Karpas-422 (cell line): ENCODE data around the gene FAT1. TPM values are rescaled to one million over a fixed set of nuclear protein-coding genes. Genes with fewer than 3 reads are reported as not detected.

Experiments used
- DNase-seq: peaks from one replicate; pipeline ENCODE4 v3.0.0-alpha.2; 2015
- H2AFZ ChIP-seq: fragments of 200-600 bp; sonication (generic); 2 replicates; pipeline ENCODE4 v1.6.1; 2014; ENCODE audit warnings: antibody characterized with exemption, low read length, mixed read lengths
- H3K27ac ChIP-seq: fragments of 200-600 bp; sonication (generic); 2 replicates; pipeline ENCODE4 v1.5.1; 2014; ENCODE audit warnings: mild to moderate bottlenecking, low read length, moderate library complexity
- H3K27me3 ChIP-seq: fragments of 200-600 bp; sonication (generic); 2 replicates; pipeline ENCODE4 v1.6.1; 2014; ENCODE audit warnings: low read length, mixed read lengths
- H3K36me3 ChIP-seq: fragments of 200-600 bp; sonication (generic); 2 replicates; pipeline ENCODE4 v1.6.1; 2014; ENCODE audit warnings: low read length, mixed read lengths; ENCODE audit not compliant: insufficient read depth
- H3K4me1 ChIP-seq: fragments of 200-600 bp; sonication (generic); 2 replicates; pipeline ENCODE4 v1.6.1; 2014; ENCODE audit warnings: mild to moderate bottlenecking, low read length, mixed read lengths
- H3K4me2 ChIP-seq: fragments of 200-600 bp; sonication (generic); 2 replicates; pipeline ENCODE4 v1.6.1; 2014; ENCODE audit warnings: low read length, low read depth, mild to moderate bottlenecking; ENCODE audit not compliant: poor library complexity, severe bottlenecking
- H3K4me3 ChIP-seq: fragments of 200-600 bp; sonication (generic); 2 replicates; pipeline ENCODE4 v1.5.1; 2014; ENCODE audit warnings: mild to moderate bottlenecking, antibody characterized with exemption, low read length, mixed read lengths
- H3K79me2 ChIP-seq: fragments of 200-600 bp; sonication (generic); 2 replicates; pipeline ENCODE4 v1.6.1; 2014; ENCODE audit warnings: mild to moderate bottlenecking, low read length, mixed read lengths
- H3K9ac ChIP-seq: fragments of 200-600 bp; sonication (generic); 2 replicates; pipeline ENCODE4 v1.6.0; 2014; ENCODE audit warnings: low read length
- H3K9me2 ChIP-seq: fragments of 200-600 bp; sonication (generic), shearing (Covaris generic); replicated peaks from 2 replicates; pipeline ENCODE4 v1.6.0; 2014; ENCODE audit warnings: mild to moderate bottlenecking, low read length, moderate library complexity; ENCODE audit not compliant: insufficient read depth
- H3K9me3 ChIP-seq: fragments of 300-700, 200-600 bp; sonication (generic); 2 replicates; pipeline ENCODE4 v1.6.1; 2014; ENCODE audit warnings: low read length, mixed read lengths
- H4K20me1 ChIP-seq: fragments of 200-600 bp; sonication (generic); 2 replicates; pipeline ENCODE4 v1.6.1; 2014; ENCODE audit warnings: mild to moderate bottlenecking, antibody characterized with exemption, low read length, low read depth; ENCODE audit not compliant: insufficient read depth
- total RNA-seq: library from RNA; depleted of rRNA; stranded (reverse); fragments of >200 nt; shearing (Covaris generic); gene quantifications from 2 replicates; pipeline ENCODE4 v1.2.3, GENCODE V29; 2014; ENCODE audit warnings: low replicate concordance; rRNA removed

The FAT1 gene, protein sequence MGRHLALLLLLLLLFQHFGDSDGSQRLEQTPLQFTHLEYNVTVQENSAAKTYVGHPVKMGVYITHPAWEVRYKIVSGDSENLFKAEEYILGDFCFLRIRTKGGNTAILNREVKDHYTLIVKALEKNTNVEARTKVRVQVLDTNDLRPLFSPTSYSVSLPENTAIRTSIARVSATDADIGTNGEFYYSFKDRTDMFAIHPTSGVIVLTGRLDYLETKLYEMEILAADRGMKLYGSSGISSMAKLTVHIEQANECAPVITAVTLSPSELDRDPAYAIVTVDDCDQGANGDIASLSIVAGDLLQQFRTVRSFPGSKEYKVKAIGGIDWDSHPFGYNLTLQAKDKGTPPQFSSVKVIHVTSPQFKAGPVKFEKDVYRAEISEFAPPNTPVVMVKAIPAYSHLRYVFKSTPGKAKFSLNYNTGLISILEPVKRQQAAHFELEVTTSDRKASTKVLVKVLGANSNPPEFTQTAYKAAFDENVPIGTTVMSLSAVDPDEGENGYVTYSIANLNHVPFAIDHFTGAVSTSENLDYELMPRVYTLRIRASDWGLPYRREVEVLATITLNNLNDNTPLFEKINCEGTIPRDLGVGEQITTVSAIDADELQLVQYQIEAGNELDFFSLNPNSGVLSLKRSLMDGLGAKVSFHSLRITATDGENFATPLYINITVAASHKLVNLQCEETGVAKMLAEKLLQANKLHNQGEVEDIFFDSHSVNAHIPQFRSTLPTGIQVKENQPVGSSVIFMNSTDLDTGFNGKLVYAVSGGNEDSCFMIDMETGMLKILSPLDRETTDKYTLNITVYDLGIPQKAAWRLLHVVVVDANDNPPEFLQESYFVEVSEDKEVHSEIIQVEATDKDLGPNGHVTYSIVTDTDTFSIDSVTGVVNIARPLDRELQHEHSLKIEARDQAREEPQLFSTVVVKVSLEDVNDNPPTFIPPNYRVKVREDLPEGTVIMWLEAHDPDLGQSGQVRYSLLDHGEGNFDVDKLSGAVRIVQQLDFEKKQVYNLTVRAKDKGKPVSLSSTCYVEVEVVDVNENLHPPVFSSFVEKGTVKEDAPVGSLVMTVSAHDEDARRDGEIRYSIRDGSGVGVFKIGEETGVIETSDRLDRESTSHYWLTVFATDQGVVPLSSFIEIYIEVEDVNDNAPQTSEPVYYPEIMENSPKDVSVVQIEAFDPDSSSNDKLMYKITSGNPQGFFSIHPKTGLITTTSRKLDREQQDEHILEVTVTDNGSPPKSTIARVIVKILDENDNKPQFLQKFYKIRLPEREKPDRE (N-terminal part only)
- 0.15 TPM in 1 of 2 replicates, not detected in the other for total RNA-seq

- no peak for DNase-seq
- no peaks in the 10 kb centered on the region for H3K4me1 ChIP-seq
Measured at GRCh38 chr4:186723292-186724057, at the start of gene FAT1. Gene FAT1 (minus strand): TSS chr4:186723856. CDS start chr4:186709827, 14,029 bp downstream.

GRCh38 chr4:186772936-186773487 is 49.4 kb upstream of the FAT1 start:
- H4K20me1 ChIP-seq = no peaks in the 10 kb centered on the region
- H3K27me3 ChIP-seq = no peaks in the 10 kb centered on the region
- H3K9me3 ChIP-seq = no peaks in the 10 kb centered on the region
- H3K4me3 ChIP-seq = no peak overlapping the region
- DNase-seq = no peak
- H3K36me3 ChIP-seq = no peaks in the 10 kb centered on the region
- H2AFZ ChIP-seq = no peak overlapping the region
- no peaks in the 10 kb centered on the region for H3K79me2 ChIP-seq
- H3K9ac ChIP-seq = no peak overlapping the region
- no peak overlapping the region for H3K4me2 ChIP-seq
- H3K27ac ChIP-seq = no peak overlapping the region
- H3K4me1 ChIP-seq = peaks cover 5% of the 10 kb centered on the region
- H3K9me2 ChIP-seq = no peaks in the 10 kb centered on the region

More at GRCh38 chr4:186723292-186724057, at the start of gene FAT1:
- Histone ChIP-seq H3K4me2 (no peak within 1 kb of the TSS), H3K4me3 (no peak within 1 kb of the TSS), H2AFZ (no peak within 1 kb of the TSS), H3K36me3 (no peaks in the 10 kb centered on the region), H3K27ac (no peak within 1 kb of the TSS), H3K9ac (no peak within 1 kb of the TSS), H3K79me2 (no peaks in the 10 kb centered on the region), H3K9me3 (peaks cover 6% of the 10 kb centered on the region; the same call in 1 of the 2 replicates), H3K27me3 (no peaks in the 10 kb centered on the region), H4K20me1 (no peaks in the 10 kb centered on the region), H3K9me2 (no peaks in the 10 kb centered on the region)

- no peak overlapping the region for H2AFZ ChIP-seq
- H3K79me2 ChIP-seq = no peaks in the 10 kb centered on the region
- H3K4me2 ChIP-seq = no peak overlapping the region
- no peaks in the 10 kb centered on the region for H3K4me1 ChIP-seq
- no peaks in the 10 kb centered on the region for H4K20me1 ChIP-seq
- DNase-seq = no peak
- H3K9ac ChIP-seq = no peak overlapping the region
- H3K9me2 ChIP-seq = no peaks in the 10 kb centered on the region
- H3K4me3 ChIP-seq = no peak overlapping the region
- H3K27ac ChIP-seq = no peak overlapping the region
- H3K36me3 ChIP-seq = no peaks in the 10 kb centered on the region
- no peaks in the 10 kb centered on the region for H3K27me3 ChIP-seq
- H3K9me3 ChIP-seq = no peaks in the 10 kb centered on the region
Measured at GRCh38 chr4:186771624-186772023, 48.0 kb upstream of the FAT1 start.

DNA sequence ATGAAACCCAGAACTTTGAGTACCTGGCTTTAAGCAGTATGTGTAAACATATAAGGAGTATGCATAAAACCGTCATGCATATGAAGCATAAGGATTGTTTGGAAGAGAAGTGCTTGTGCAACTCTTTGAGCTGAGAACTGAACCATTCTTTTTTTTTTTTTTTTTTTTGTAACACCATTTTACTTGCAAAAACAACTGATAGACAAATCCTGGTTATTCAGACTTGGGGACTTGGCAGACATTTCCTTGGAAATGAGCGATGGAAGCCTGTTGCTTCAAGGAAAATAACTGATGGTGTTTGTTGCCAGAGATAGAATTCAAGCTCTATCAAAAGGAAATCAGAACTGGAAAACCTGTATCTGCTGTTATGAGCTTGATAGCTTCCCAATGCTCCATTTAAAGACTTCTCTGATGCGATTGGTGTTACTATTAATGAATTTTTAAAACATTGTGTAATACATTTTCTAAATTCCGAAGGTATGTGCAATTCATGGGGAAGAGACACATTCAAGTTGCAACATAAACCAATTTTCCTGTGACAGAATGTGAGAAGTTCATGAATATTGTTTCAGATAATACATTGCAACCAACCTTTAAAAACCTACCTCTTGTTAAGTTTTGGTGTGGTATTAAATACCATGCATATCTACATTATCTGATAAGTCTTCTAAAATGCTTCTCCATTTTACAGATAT is 47.0 kb upstream of the FAT1 start:
- Histone ChIP-seq H3K36me3 (no peaks in the 10 kb centered on the region), H3K4me2 (no peak overlapping the region), H3K4me3 (no peak overlapping the region), H3K27me3 (no peaks in the 10 kb centered on the region), H3K9ac (no peak overlapping the region), H3K79me2 (no peaks in the 10 kb centered on the region), H3K9me2 (no peaks in the 10 kb centered on the region), H3K4me1 (no peaks in the 10 kb centered on the region), H4K20me1 (no peaks in the 10 kb centered on the region), H3K9me3 (no peaks in the 10 kb centered on the region), H3K27ac (no peak overlapping the region), H2AFZ (no peak overlapping the region)
- no peak for DNase-seq

- Histone ChIP-seq H3K9me3 (no peaks in the 10 kb centered on the region), H3K27me3 (no peaks in the 10 kb centered on the region)
Measured at GRCh38 chr4:186767794-186768193, 44.1 kb upstream of the FAT1 start.

GRCh38 chr4:186765673-186766546 is 42.3 kb upstream of the FAT1 start:
- peaks cover 22% of the 10 kb centered on the region for H3K4me1 ChIP-seq
- H3K9me3 ChIP-seq = no peaks in the 10 kb centered on the region
- no peak overlapping the region for H3K4me2 ChIP-seq
- no peaks in the 10 kb centered on the region for H3K27me3 ChIP-seq
- no peak overlapping the region for H3K9ac ChIP-seq
- no peak overlapping the region for H3K4me3 ChIP-seq
- no peaks in the 10 kb centered on the region for H4K20me1 ChIP-seq
- H3K27ac ChIP-seq = no peak overlapping the region
- no peaks in the 10 kb centered on the region for H3K36me3 ChIP-seq
- H3K79me2 ChIP-seq = no peaks in the 10 kb centered on the region
- H3K9me2 ChIP-seq = no peaks in the 10 kb centered on the region
- H2AFZ ChIP-seq = no peak overlapping the region
- no peak for DNase-seq

More at GRCh38 chr4:186767794-186768193, 44.1 kb upstream of the FAT1 start:
- Histone ChIP-seq H3K4me1 (peaks cover 3% of the 10 kb centered on the region), H3K9me2 (no peaks in the 10 kb centered on the region), H3K79me2 (no peaks in the 10 kb centered on the region), H4K20me1 (no peaks in the 10 kb centered on the region), H3K4me3 (no peak overlapping the region), H3K9ac (no peak overlapping the region), H3K4me2 (no peak overlapping the region), H2AFZ (no peak overlapping the region), H3K27ac (no peak overlapping the region), H3K36me3 (no peaks in the 10 kb centered on the region)
- DNase-seq = no peak
